Cardiac septum (tissue), 1 donor: ENCODE results near the gene OVOL3. TPM values are rescaled to one million over a fixed set of nuclear protein-coding genes. Genes with fewer than 3 reads are reported as not detected.

Experiments
- DNase-seq: peaks from one replicate; pipeline ENCODE4 v3.0.0-alpha.2; 2020; ENCODE audit warnings: low spot score
- intact Hi-C: fragments of 100-400 bp; cut with DNase I; formaldehyde crosslinking; loops from one replicate; pipeline ENCODE4 v1.14.0; 2022
- total RNA-seq: library from RNA; stranded (reverse); fragmentation: NEBNext Ultra II Directional; extraction: Animal tissue kit (Norgen Biotek cat#: 25700); gene quantifications from one replicate; pipeline ENCODE4 v1.2.1, GENCODE V29; 2021
- donor health status: DM: no; HTN: no; CAD: no.

OVOL3 gene
- total RNA-seq, 1 donor from 2014 or later = not detected

GRCh38 chr19:36099166-36099785 lies 11.7 kb upstream of the OVOL3 start:
- intact Hi-C loops = no loop called here
- DNase-seq = no peak

- DNase-seq = peak; percentile 83
- intact Hi-C loops = no loop called here
Measured at GRCh38 chr19:36100476-36100875, 10.5 kb upstream of the OVOL3 start.

GRCh38 chr19:36101550-36102327 lies 9.2 kb upstream of the OVOL3 start:
- DNase-seq = no peak
- intact Hi-C loops = no loop called here

GRCh38 chr19:36103040-36103626 lies 7.8 kb upstream of the OVOL3 start:
- no peak for DNase-seq
- intact Hi-C loops = no loop called here

GRCh38 chr19:36103842-36104552 lies 6.9 kb upstream of the OVOL3 start:
- DNase-seq = no peak
- intact Hi-C loops = no loop called here

- DNase-seq = no peak
- intact Hi-C loops = no loop called here
Measured at GRCh38 chr19:36106441-36106840, 4.5 kb upstream of the OVOL3 start.

GRCh38 chr19:36106991-36107390 lies 4.0 kb upstream of the OVOL3 start:
- intact Hi-C loops = no loop called here
- no peak for DNase-seq

GRCh38 chr19:36108684-36109083 lies 2.3 kb upstream of the OVOL3 start:
- intact Hi-C loops = no loop called here
- DNase-seq = no peak

GRCh38 chr19:36111200-36111539 lies 227 bp downstream of the OVOL3 start:
- DNase-seq = no peak
- intact Hi-C loops = no loop called here

- intact Hi-C loops = no loop called here
- DNase-seq = no peak
Measured at GRCh38 chr19:36112678-36113077, 1.7 kb downstream of the OVOL3 start.

- intact Hi-C loops = no loop called here
- no peak for DNase-seq
Measured at GRCh38 chr19:36113425-36113824, 2.5 kb downstream of the OVOL3 start.

GRCh38 chr19:36113894-36114720 lies 3.2 kb downstream of the OVOL3 start:
- intact Hi-C loops = loop anchor here (2.0 kb wide), 1 partner anchor 59 kb away; the partner anchor contains the start of genes THAP8 and WDR62
- DNase-seq = no peak

GRCh38 chr19:36114721-36115452 lies 3.9 kb downstream of the OVOL3 start, which contains the start of gene POLR2I:
POLR2I (minus strand) TSS chr19:36114875; CDS start chr19:36114856, 19 bp downstream.
- intact Hi-C loops = loop anchor here (2.0 kb wide), 1 partner anchor 60 kb away; the partner anchor contains the start of genes THAP8 and WDR62
- DNase-seq = peak; percentile 99

- intact Hi-C loops = loop anchor here (2.0 kb wide), 1 partner anchor 61 kb away; the partner anchor contains the start of genes THAP8 and WDR62
- peak; percentile 93 for DNase-seq
Measured at GRCh38 chr19:36115453-36116343, 4.8 kb downstream of the OVOL3 start, which contains the start of gene TBCB. TBCB (plus strand) TSS chr19:36115468; CDS start chr19:36115561, 93 bp downstream.

GRCh38 chr19:36116344-36116637 lies 5.3 kb downstream of the OVOL3 start:
- intact Hi-C loops = no loop called here
- no peak for DNase-seq

GRCh38 chr19:36120092-36120983 lies 9.4 kb downstream of the OVOL3 start:
- intact Hi-C loops = no loop called here
- no peak for DNase-seq

GRCh38 chr19:36120984-36121358 lies 10.0 kb downstream of the OVOL3 start:
- intact Hi-C loops = no loop called here
- DNase-seq = no peak
